ENCODE data around the gene NXN.
"Not testable (repeated sequence)": the region's sequence is repeated elsewhere in the genome, so short reads cannot be mapped to it uniquely, and the experiment has no call there.

Gene NXN

GRCh38 chr17:907725-908124 is 71.9 kb downstream of the NXN start:
- H3K4me1 ChIP-seq (ENCODE audit: control insufficient read depth, insufficient read depth, low read length): peaks cover 12% of the 10 kb centered on the region
- peaks cover 8% of the 10 kb centered on the region for H3K27me3 ChIP-seq (ENCODE audit: control insufficient read depth, insufficient read depth, low read length)
- H3K36me3 ChIP-seq (ENCODE audit: insufficient read depth, low read length): no peaks in the 10 kb centered on the region
- H3K9me3 ChIP-seq (replicated peaks; ENCODE audit: low read length): no peaks in the 10 kb centered on the region
- no peak overlapping the region for H3K4me3 ChIP-seq (ENCODE audit: low read length)
- H3K4me2 ChIP-seq (ENCODE audit: low read length): no peak overlapping the region
- no peak overlapping the region for H3K9ac ChIP-seq (ENCODE audit: low read depth, low read length)

GRCh38 chr17:905708-906107 is 73.9 kb downstream of the NXN start:
- not testable (repeated sequence) for H3K36me3 ChIP-seq (ENCODE audit: insufficient read depth, low read length); H3K9ac ChIP-seq (ENCODE audit: low read depth, low read length); H3K9me3 ChIP-seq (replicated peaks; ENCODE audit: low read length); H3K4me3 ChIP-seq (ENCODE audit: low read length); H3K4me2 ChIP-seq (ENCODE audit: low read length)
- peaks cover 20% of the 10 kb centered on the region for H3K27me3 ChIP-seq (ENCODE audit: control insufficient read depth, insufficient read depth, low read length)
- peaks cover 24% of the 10 kb centered on the region for H3K4me1 ChIP-seq (ENCODE audit: control insufficient read depth, insufficient read depth, low read length)

DNA sequence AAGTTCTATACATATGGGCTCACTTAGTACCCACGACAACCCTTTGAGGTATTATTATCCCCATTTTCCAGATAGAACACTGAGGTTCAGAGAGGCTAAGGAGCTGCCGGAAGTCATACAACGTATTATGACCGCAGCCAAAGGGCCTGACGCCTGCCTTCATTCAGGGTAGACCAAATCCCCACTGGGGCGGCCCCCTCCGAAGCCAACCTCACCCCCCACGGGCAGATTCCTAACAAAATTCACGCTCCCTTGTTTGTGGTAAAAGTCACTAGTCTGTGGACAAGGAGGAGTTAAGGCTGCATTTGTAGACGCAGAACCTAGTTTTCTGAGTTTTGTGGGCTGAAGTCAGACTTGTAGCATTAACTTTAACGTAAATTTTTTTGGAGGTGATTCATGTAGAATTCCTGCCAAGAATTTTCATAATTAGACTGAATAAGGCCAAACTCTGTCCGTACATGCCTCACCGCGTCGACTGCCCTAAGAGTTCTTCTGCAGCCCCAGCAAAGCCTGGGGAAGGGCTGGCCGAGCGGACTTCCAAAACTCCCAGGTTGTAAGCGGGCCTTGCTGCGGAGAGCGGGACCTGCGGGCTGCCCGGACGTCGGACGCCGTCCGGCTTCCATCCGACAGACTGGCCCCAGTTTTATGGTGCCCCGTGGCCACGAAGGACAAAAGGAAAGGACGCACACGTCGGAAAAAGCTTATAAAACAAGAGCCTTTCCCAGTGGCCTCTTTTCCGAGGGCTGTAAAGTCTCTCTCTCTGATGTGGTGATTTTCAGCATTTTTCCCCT is 75.7 kb downstream of the NXN start:
- H3K4me3 ChIP-seq (ENCODE audit: low read length): no peak overlapping the region
- H3K9me3 ChIP-seq (replicated peaks; ENCODE audit: low read length): no peaks in the 10 kb centered on the region
- H3K4me2 ChIP-seq (ENCODE audit: low read length): peak overlapping the region; percentile 36
- H3K27me3 ChIP-seq (ENCODE audit: control insufficient read depth, insufficient read depth, low read length): peaks cover 20% of the 10 kb centered on the region
- no peak overlapping the region for H3K9ac ChIP-seq (ENCODE audit: low read depth, low read length)
- H3K4me1 ChIP-seq (ENCODE audit: control insufficient read depth, insufficient read depth, low read length): peaks cover 24% of the 10 kb centered on the region
- H3K36me3 ChIP-seq (ENCODE audit: insufficient read depth, low read length): no peaks in the 10 kb centered on the region

DNA sequence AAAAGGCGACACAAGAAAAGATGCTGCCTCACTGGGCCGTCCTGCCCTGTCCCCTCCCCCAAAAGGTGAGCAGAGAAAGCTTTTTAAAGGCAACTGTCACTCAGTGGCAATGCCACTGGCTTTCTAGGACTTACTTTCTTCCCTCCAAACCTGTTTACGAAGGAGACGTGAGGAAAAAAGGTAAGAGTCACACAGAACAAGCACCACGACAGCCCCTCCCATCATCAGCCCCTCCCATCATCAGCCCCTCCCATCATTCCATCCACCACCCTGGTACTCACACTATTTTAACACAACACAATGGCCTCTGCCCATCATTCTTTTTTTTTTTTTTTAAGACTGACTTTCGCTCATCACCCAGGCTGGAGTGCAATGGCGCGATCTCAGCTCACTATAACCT is 77.1 kb downstream of the NXN start:
- Histone ChIP-seq H3K4me2 (ENCODE audit: low read length) (peak overlapping the region; percentile 76), H3K9ac (ENCODE audit: low read depth, low read length) (peak overlapping the region; percentile 32), H3K4me3 (ENCODE audit: low read length) (peak overlapping the region; percentile 45), H3K27me3 (ENCODE audit: control insufficient read depth, insufficient read depth, low read length) (peaks cover 20% of the 10 kb centered on the region), H3K36me3 (ENCODE audit: insufficient read depth, low read length) (no peaks in the 10 kb centered on the region), H3K9me3 (replicated peaks; ENCODE audit: low read length) (no peaks in the 10 kb centered on the region), H3K4me1 (ENCODE audit: control insufficient read depth, insufficient read depth, low read length) (peaks cover 24% of the 10 kb centered on the region)

DNA sequence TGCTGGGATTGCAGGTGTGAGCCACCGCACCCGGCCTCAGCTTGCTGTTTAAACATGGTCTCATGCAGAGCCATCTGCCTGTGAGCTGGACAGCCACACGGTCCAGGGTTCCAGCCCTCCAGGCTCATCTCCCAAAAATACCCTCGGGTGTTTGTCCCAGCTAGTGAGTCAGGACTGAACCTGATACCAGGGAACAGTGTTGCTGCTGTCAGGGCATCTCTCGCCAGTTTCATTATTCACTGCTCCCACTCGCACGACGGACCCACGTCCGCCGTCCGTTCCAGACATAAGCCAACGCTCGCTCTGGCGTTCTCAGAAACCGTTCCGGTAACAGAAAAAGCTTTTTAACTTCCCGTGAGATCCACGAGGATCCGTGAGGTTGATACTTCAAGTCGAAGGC is 77.6 kb downstream of the NXN start:
- Histone ChIP-seq H3K4me1 (ENCODE audit: control insufficient read depth, insufficient read depth, low read length) (peaks cover 27% of the 10 kb centered on the region), H3K36me3 (ENCODE audit: insufficient read depth, low read length) (no peaks in the 10 kb centered on the region), H3K4me3 (ENCODE audit: low read length) (peak overlapping the region; percentile 45), H3K9ac (ENCODE audit: low read depth, low read length) (peak overlapping the region; percentile 32), H3K4me2 (ENCODE audit: low read length) (peak overlapping the region; percentile 76), H3K9me3 (replicated peaks; ENCODE audit: low read length) (no peaks in the 10 kb centered on the region), H3K27me3 (ENCODE audit: control insufficient read depth, insufficient read depth, low read length) (peaks cover 25% of the 10 kb centered on the region)

DNA sequence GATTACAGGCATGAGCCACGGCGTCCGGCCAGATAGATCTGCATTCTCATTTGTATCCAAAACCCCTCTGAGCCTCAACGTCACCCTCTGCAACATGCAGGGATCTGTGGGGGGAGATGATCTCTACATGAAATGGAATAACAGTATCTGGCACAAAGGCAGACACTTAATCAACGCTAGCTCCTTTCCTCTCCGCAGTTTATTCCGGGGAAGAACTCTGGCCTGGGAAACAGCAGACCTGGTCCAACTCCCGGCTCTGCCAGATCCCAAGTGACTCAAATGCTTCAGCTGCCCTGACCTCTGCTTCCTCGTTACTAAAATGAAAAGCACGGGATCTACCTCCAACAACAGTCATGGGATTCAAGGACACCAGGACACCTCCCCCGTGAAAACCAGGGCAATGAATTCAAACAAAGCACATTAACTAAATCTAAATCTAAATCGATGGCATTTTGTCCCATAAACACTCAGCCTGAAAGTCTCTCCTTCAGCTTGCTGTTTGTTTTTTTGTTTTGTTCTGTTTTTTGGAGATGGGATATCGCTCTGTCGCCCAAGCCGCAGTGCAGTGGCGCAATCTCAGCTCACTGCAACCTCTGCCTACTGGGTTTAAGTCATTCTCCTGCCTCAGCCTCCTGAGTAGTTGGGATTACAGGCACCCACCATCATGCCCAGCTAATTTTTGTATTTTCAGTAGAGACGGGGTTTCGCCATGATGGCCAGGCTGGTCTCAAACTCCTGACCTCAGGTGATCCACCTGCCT is 78.2 kb downstream of the NXN start:
- H3K36me3 ChIP-seq (ENCODE audit: insufficient read depth, low read length): no peaks in the 10 kb centered on the region
- H3K9ac ChIP-seq (ENCODE audit: low read depth, low read length): peak overlapping the region; percentile 5
- H3K4me3 ChIP-seq (ENCODE audit: low read length): no peak overlapping the region
- no peaks in the 10 kb centered on the region for H3K9me3 ChIP-seq (replicated peaks; ENCODE audit: low read length)
- H3K4me2 ChIP-seq (ENCODE audit: low read length): peak overlapping the region; percentile 76
- H3K27me3 ChIP-seq (ENCODE audit: control insufficient read depth, insufficient read depth, low read length): peaks cover 31% of the 10 kb centered on the region
- peaks cover 30% of the 10 kb centered on the region for H3K4me1 ChIP-seq (ENCODE audit: control insufficient read depth, insufficient read depth, low read length)

DNA sequence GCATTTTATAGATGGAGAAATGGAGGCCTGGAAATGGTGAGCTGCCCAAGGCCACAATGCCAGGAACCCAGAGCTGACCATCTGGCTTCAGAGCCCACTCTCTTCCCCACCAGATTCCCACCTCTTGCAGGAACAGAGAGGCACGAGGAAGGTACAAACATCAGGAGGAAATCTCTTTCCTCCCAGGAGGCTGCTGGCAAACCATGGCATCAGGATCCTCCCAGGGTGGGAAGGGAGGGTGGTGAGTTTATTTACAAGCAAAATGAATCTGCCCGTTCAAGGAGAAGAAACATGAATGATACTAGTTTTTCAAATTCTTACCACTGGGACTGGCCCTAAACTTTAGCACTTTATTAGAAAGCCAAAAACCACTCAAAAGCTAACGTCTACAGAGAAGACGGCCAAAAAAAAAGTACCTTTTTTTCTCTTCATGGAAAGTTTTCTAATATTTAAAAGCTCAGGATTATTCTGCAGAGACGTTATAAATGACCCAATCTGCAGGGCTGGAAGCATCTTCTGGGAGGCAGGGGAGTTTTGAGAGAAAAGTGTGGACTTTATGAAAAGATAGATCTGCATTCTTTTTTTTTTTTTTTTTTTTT is 79.1 kb downstream of the NXN start:
- Histone ChIP-seq H3K4me1 (ENCODE audit: control insufficient read depth, insufficient read depth, low read length) (peaks cover 30% of the 10 kb centered on the region), H3K9ac (ENCODE audit: low read depth, low read length) (no peak overlapping the region), H3K36me3 (ENCODE audit: insufficient read depth, low read length) (no peaks in the 10 kb centered on the region), H3K9me3 (replicated peaks; ENCODE audit: low read length) (no peaks in the 10 kb centered on the region), H3K4me3 (ENCODE audit: low read length) (no peak overlapping the region), H3K27me3 (ENCODE audit: control insufficient read depth, insufficient read depth, low read length) (peaks cover 33% of the 10 kb centered on the region), H3K4me2 (ENCODE audit: low read length) (no peak overlapping the region)

DNA sequence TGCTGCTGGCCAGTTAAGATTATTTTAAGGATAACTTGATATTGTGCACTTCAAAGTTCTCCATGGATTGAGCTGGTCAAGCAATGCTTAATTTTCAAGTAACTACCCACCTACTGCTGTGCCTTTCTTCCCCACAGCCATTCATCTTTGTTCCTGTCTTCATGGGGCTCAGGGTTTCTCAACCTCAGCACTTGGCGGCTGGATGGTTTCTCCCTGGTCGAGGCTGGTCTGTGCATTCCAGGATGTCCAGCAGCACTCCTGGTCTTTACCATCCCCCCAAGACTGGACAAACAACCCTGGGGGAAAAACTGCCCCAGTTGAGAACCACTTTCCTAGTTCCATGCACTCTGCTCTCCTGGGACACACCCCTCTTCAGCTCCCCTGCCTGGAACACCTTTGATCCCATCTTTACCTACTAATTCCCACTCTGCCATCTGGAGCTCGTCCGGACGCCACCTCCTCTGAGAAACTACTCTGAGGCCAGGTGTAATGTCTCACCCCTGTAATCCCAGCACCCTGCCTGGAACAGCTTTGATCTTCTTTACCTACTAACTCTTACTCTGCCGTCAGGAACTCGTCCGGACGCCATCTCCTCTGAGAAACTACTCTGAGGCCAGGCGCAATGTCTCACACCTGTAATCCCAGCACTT is 81.5 kb downstream of the NXN start:
- Histone ChIP-seq H3K4me1 (ENCODE audit: control insufficient read depth, insufficient read depth, low read length) (peaks cover 18% of the 10 kb centered on the region), H3K27me3 (ENCODE audit: control insufficient read depth, insufficient read depth, low read length) (peaks cover 33% of the 10 kb centered on the region), H3K36me3 (ENCODE audit: insufficient read depth, low read length) (no peaks in the 10 kb centered on the region), H3K9ac (ENCODE audit: low read depth, low read length) (no peak overlapping the region), H3K4me3 (ENCODE audit: low read length) (no peak overlapping the region), H3K9me3 (replicated peaks; ENCODE audit: low read length) (no peaks in the 10 kb centered on the region), H3K4me2 (ENCODE audit: low read length) (no peak overlapping the region)

- Histone ChIP-seq H3K4me3 (ENCODE audit: low read length) (no peak overlapping the region), H3K9me3 (replicated peaks; ENCODE audit: low read length) (no peaks in the 10 kb centered on the region), H3K4me1 (ENCODE audit: control insufficient read depth, insufficient read depth, low read length) (peaks cover 15% of the 10 kb centered on the region), H3K9ac (ENCODE audit: low read depth, low read length) (no peak overlapping the region), H3K27me3 (ENCODE audit: control insufficient read depth, insufficient read depth, low read length) (peaks cover 29% of the 10 kb centered on the region), H3K4me2 (ENCODE audit: low read length) (peak overlapping the region; percentile 23), H3K36me3 (ENCODE audit: insufficient read depth, low read length) (no peaks in the 10 kb centered on the region)
Observed at GRCh38 chr17:896953-897661, 82.5 kb downstream of the NXN start.

DNA sequence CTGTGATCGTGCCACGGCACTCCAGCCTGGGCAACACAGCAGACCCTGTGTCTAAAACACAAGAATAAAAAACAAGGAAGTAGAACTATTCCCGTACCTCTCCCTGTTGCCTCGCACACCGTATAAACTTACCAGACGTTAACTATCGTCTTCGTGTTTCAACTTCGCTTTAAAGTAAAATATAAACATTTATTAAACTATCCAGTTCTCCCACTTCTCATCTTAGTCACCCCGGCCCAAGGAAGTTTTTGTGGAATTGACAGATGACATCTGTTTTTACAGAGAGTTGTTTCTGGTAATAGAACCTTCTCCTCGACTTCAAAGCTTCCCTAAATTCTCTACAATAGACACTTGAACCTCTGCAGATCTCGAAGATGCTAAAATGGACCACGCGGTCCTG is 83.1 kb downstream of the NXN start:
- Histone ChIP-seq H3K27me3 (ENCODE audit: control insufficient read depth, insufficient read depth, low read length) (peaks cover 27% of the 10 kb centered on the region), H3K36me3 (ENCODE audit: insufficient read depth, low read length) (no peaks in the 10 kb centered on the region), H3K4me3 (ENCODE audit: low read length) (no peak overlapping the region), H3K9ac (ENCODE audit: low read depth, low read length) (no peak overlapping the region), H3K4me1 (ENCODE audit: control insufficient read depth, insufficient read depth, low read length) (peaks cover 10% of the 10 kb centered on the region), H3K4me2 (ENCODE audit: low read length) (no peak overlapping the region), H3K9me3 (replicated peaks; ENCODE audit: low read length) (no peaks in the 10 kb centered on the region)

DNA sequence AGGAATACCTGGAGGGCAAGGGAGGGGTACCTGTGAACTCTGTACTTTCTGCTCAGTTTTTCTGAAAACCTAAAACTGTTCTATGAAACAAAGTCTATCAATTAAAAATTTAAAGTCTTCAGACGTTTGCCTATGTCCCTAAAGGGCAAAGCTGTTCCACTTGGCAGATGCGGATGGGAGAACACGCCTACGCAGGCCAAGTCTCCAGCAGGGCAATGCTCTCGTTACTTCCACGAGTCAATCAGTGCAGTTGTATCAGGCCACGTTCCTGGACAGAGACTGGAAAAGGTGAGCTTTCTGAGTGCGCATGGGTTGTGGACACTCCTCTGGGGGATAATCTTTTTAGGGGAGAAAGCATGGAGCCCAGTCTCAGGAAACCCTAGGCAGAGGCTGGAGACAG is 86.6 kb downstream of the NXN start:
- Histone ChIP-seq H3K9me3 (replicated peaks; ENCODE audit: low read length) (no peaks in the 10 kb centered on the region), H3K4me2 (ENCODE audit: low read length) (no peak overlapping the region), H3K27me3 (ENCODE audit: control insufficient read depth, insufficient read depth, low read length) (peaks cover 22% of the 10 kb centered on the region), H3K4me1 (ENCODE audit: control insufficient read depth, insufficient read depth, low read length) (peaks cover 5% of the 10 kb centered on the region), H3K36me3 (ENCODE audit: insufficient read depth, low read length) (no peaks in the 10 kb centered on the region), H3K9ac (ENCODE audit: low read depth, low read length) (no peak overlapping the region), H3K4me3 (ENCODE audit: low read length) (no peak overlapping the region)

Measured in skeletal muscle satellite cell (primary cell).